GM12892 (cell line): Measurements from ENCODE around the gene ATXN1.
"Not testable (repeated sequence)": the region's sequence is repeated elsewhere in the genome, so short reads cannot be mapped to it uniquely, and the experiment has no call there.

Experiments
- DNase-seq: peaks from one replicate; pipeline ENCODE4 v3.0.0; 2011; ENCODE audit not compliant: insufficient read length
- FAIRE-seq: peaks from 2 replicates; lab custom pipeline; 2011; peaks lifted over from hg19 to GRCh38; lab: Jason Lieb, UNC
- POLR2A ChIP-seq: IDR thresholded peaks from 2 replicates; pipeline ENCODE4 v1.6.1; 2011; ENCODE audit warnings: low read depth, low read length, control low read depth
- POLR2AphosphoS5 ChIP-seq: IDR thresholded peaks from 2 replicates; pipeline ENCODE4 v1.6.1; 2011; ENCODE audit warnings: low read depth, low read length, control low read depth
- TAF1 ChIP-seq: IDR thresholded peaks from 2 replicates; pipeline ENCODE4 v1.6.1; 2011; ENCODE audit warnings: low read depth, mild to moderate bottlenecking, control low read depth, low read length, borderline replicate concordance

The ATXN1 gene

DNA sequence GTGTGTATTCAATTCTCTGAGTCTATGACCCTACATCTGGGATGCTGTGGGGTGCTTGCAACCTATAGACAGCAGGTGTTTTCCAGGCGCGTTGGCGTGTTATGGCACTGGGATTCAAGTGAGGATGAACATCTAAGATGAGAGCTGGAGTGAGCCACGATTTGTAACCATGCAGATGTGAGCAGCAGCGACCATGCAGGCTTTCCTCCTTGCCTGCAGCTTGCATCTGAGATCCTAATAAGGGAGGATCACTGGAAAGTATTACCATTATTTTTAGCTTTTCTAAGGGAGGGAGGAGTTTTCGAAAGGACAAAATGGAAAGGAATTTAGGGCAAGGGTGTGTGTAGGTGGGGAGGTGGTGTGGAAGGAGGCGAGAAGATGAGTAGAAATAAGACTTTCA is 216.7 kb downstream of the ATXN1 start:
- TF ChIP-seq POLR2AphosphoS5, result no peak
- no peak for TF ChIP-seq POLR2A
- DNase-seq (no peak), FAIRE-seq (no peak)

DNA sequence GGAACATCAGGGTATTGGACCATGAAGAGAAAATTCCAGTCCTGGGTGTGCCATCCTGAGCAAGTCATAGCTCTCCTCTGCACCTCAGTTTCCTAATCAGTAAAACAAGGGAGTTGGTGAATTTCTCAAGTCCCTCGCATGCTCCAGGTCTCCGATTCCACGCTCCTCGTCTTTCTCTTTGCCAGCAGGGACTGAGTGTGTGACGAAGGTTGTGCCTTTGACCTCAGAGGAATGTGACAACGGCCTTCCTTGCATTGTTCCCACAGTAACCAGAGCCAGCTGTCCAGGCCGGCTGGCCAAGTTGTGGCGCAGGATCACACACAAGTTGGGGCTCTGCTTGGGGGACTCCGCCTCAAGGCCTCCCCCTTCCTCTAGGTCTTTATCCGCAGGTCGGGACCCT is 217.3 kb downstream of the ATXN1 start:
- DNase-seq, result no peak
- FAIRE-seq, result no peak
- no peak for TF ChIP-seq POLR2A
- TF ChIP-seq POLR2AphosphoS5, result no peak
- TF ChIP-seq TAF1, result no peak

GRCh38 chr6:16543521-16543920 is 217.7 kb downstream of the ATXN1 start:
- TF ChIP-seq POLR2A, result no peak
- DNase-seq, result no peak
- FAIRE-seq, result no peak

- DNase-seq, result no peak
- TF ChIP-seq POLR2A (no peak), TAF1 (no peak), POLR2AphosphoS5 (no peak)
- no peak for FAIRE-seq
Observed at GRCh38 chr6:16542070-16542469, 219.2 kb downstream of the ATXN1 start.

- FAIRE-seq (no peak), DNase-seq (no peak)
- TF ChIP-seq POLR2AphosphoS5 (no peak), TAF1 (no peak), POLR2A (no peak)
Observed at GRCh38 chr6:16540804-16541752, 220.2 kb downstream of the ATXN1 start.

- not testable (repeated sequence) for DNase-seq, FAIRE-seq
Observed at GRCh38 chr6:16540383-16540782, 220.9 kb downstream of the ATXN1 start.

GRCh38 chr6:16539086-16539931 is 222.0 kb downstream of the ATXN1 start:
- TF ChIP-seq POLR2AphosphoS5, result no peak
- TF ChIP-seq POLR2A, result no peak
- no peak for TF ChIP-seq TAF1
- no peak for FAIRE-seq
- no peak for DNase-seq

- DNase-seq (no peak), FAIRE-seq (no peak)
- TF ChIP-seq POLR2AphosphoS5 (no peak), TAF1 (no peak), POLR2A (no peak)
Observed at GRCh38 chr6:16535564-16535963, 225.7 kb downstream of the ATXN1 start.

- DNase-seq (no peak), FAIRE-seq (no peak)
- TF ChIP-seq POLR2AphosphoS5, result no peak
- no peak for TF ChIP-seq POLR2A
- no peak for TF ChIP-seq TAF1
Observed at GRCh38 chr6:16533721-16534136, 227.5 kb downstream of the ATXN1 start.

DNA sequence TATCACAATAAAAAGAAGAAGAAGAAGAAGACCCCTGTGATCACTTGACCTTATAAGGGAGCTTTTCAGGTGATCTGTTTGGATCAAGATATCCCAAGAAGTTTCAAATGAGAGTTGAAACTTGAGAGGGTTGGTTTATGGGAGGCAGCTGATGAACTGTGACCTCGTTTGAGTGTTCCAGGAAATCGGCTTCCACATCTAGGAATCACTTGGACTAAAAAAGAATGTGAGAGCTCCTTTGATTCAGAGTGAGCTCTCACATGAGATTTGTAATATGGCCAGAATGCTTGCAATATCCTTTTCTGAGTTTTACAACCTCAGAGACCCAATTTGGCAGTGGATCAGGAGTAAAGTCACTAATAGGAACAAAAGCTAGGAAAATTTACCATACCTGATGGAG is 228.1 kb downstream of the ATXN1 start:
- DNase-seq, result no peak
- FAIRE-seq, result no peak
- TF ChIP-seq TAF1 (no peak), POLR2A (no peak), POLR2AphosphoS5 (no peak)

DNA sequence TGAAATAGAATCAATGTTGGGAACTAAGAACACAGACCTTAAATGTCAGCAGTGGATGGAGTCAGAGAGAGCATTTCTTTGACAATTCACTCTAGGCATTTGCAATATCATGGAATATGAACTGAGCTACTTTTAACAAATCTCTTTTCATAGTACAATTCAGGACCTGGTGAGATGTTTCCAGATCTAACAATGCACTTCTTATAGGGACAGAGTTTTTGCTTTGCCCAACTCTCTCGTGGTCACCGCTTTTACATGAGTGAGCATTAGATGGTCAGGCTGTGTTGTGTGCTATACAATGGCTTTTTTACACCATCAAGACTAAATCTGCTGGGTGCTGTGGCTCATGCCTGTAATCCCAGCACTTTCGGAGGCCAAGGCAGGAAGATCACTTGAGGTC is 233.6 kb downstream of the ATXN1 start:
- no peak for DNase-seq
- TF ChIP-seq TAF1 (no peak), POLR2A (no peak), POLR2AphosphoS5 (no peak)
- FAIRE-seq, result no peak

DNA sequence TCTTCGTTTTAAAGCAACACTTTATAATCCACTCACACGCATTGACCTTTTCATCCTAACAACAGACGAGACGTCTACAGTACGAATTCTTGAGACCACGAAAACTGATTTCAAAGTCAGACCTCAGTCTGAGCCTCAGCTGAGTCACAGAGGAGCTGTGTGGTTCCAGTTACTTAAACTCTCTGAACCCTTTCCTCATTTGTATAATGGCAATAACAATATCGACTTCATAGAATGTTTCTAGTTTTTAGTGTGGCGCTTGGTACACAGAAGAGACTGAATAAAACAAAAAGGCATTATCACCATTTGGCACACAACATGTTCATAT is 236.9 kb downstream of the ATXN1 start:
- DNase-seq, result no peak
- FAIRE-seq, result no peak
- TF ChIP-seq POLR2A (no peak), TAF1 (no peak), POLR2AphosphoS5 (no peak)
